Glomerular endothelial cell (primary cell): ENCODE data around the gene CABP2. TPM values are rescaled to one million over a fixed set of nuclear protein-coding genes. Genes with fewer than 3 reads are reported as not detected.
"Not testable (repeated sequence)": the region's sequence is repeated elsewhere in the genome, so short reads cannot be mapped to it uniquely, and the experiment has no call there.

ENCODE experiments used
- DNase-seq: peaks from one replicate; pipeline ENCODE4 v3.0.0-alpha.2; 2011; ENCODE audit warnings: low read depth, low spot score; ENCODE audit errors: extremely low read depth
- total RNA-seq: library from RNA; depleted of rRNA; stranded (reverse); fragments of >200 nt; gene quantifications from 2 replicates; pipeline ENCODE4 v1.2.3, GENCODE V29; 2015

The CABP2 gene
- total RNA-seq, 1 donor from 2014 or later, result not detected

DNA sequence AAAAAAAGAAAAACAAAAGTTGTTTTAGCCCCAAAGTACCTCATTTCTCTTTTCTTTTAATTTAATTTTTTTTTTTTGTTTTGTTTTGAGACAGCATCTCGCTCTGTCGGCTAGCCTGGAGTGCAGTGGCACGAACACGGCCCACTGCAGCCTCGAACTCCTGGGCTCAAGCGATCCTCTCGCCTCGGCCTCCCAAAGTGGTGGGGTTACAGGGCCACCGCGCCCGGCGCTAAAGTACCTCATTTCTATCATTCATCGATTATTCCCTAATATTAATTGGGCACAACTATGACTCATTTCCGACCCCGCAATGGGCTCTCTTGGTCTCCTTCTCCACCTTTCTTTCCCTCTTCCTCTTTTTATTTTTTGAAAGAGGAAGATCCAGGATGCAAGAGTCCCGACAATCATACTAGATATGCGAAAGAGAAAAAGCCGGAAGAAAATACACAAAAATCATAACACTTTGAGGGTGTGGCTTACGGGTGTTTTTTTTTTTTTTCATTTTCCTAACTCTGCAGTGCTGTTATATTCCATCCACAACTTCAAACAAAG, 40.9 kb downstream of the CABP2 start:
- no peak for DNase-seq

DNA sequence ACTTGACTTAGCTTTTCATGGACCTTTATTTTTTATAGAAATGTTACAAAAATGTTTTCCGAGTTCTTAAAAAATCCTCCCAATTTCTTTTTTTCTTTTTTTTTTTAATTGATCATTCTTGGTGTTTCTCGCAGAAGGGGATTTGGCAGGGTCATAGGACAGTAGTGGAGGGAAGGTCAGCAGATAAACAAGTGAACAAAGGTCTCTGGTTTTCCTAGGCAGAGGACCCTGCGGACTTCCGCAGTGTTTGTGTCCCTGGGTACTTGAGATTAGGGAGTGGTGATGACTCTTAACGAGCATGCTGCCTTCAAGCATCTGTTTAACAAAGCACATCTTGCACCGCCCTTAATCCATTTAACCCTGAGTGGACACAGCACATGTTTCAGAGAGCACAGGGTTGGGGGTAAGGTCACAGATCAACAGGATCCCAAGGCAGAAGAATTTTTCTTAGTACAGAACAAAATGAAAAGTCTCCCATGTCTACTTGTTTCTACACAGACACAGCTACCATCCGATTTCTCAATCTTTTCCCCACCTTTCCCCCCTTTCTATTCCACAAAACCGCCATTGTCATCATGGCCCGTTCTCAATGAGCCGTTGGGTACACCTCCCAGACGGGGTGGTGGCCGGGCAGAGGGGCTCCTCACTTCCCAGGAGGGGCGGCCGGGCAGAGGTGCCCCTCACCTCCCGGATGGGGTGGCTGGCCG, 45.7 kb downstream of the CABP2 start:
- not testable (repeated sequence) for DNase-seq

DNA sequence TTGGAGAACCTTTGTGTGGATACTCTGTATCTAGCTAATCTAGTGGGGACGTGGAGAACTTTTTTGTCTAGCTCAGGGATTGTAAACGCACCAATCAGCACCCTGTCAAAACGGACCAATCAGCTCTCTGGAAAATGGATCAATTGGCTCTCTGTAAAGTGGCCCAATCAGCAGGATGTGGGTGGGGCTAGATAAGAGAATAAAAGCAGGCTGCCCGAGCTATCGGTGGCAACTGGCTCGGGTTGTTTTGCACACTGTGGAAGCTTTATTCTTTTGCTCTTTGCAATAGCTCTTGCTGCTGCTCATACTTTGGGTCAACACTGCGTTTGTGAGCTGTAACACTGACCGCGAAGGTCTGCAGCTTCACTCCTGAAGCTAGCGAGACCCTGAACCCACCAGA, 46.6 kb downstream of the CABP2 start:
- DNase-seq, result not testable (repeated sequence)

DNA sequence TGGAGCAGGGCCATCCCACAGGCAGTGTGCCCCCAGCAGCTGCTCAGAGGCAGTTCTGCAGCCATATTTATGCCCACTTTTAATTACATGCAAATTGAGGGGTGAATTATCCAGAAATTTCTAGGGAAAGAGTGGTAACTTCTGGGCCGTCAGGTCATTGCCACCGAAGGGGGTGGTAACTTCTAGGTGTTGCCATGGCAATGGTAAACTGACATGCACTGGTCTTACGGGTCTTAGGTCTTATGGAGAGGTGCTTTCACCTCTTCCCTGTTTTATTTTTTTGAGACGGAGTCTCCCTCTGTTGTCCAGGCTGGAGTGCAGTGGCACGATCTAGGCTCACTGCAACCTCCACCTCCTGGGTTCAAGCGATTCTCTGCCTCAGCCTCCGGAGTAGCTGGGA, 50.4 kb downstream of the CABP2 start:
- DNase-seq, result no peak

GRCh38 chr11:67470337-67471002, 52.8 kb downstream of the CABP2 start:
- no peak for DNase-seq

- DNase-seq, result no peak
Measured at GRCh38 chr11:67469508-67469811, 53.8 kb downstream of the CABP2 start.

Other genes with a start within 250 kb of the CABP2 start
- gene ANKRD13D, start 234.1 kb downstream of the CABP2 start, total RNA-seq, result 27.9 and 44.2 TPM in 2 replicates
- 16.7 and 19.2 TPM in 2 replicates for gene SSH3, start 219.9 kb downstream of the CABP2 start, total RNA-seq
- gene POLD4, start 169.9 kb downstream of the CABP2 start, total RNA-seq, result 120 and 151 TPM in 2 replicates
- gene CLCF1, start 149.8 kb downstream of the CABP2 start, total RNA-seq, result 6.2 and 6.9 TPM in 2 replicates
- 7.3 and 8.7 TPM in 2 replicates for gene RAD9A, start 131.5 kb downstream of the CABP2 start, total RNA-seq
- 218 and 230 TPM in 2 replicates for gene PPP1CA, start 121.6 kb downstream of the CABP2 start, total RNA-seq
- 0.23 TPM in 1 of 2 replicates, not detected in the other for gene TBC1D10C, start 119.4 kb downstream of the CABP2 start, total RNA-seq
- 0.10 and 0.18 TPM in 2 replicates for gene CARNS1, start 107.8 kb downstream of the CABP2 start, total RNA-seq
- gene RPS6KB2, start 95.0 kb downstream of the CABP2 start, total RNA-seq, result 39.4 and 39.9 TPM in 2 replicates
- 2.2 TPM in 1 of 2 replicates, not detected in the other for gene PTPRCAP, start 85.8 kb downstream of the CABP2 start, total RNA-seq
- gene CORO1B, start 80.0 kb downstream of the CABP2 start, total RNA-seq, result 143 and 144 TPM in 2 replicates
- gene GPR152, start 70.7 kb downstream of the CABP2 start, total RNA-seq, result not detected in 2 replicates
- gene CABP4, start 68.1 kb downstream of the CABP2 start, total RNA-seq, result 1.3 and 1.7 TPM in 2 replicates
- 32.9 and 88.6 TPM in 2 replicates for gene TMEM134, start 54.2 kb downstream of the CABP2 start, total RNA-seq
- gene AIP, start 40.4 kb downstream of the CABP2 start, total RNA-seq, result 43.2 and 51.9 TPM in 2 replicates
- 18.7 and 64.1 TPM in 2 replicates for gene PITPNM1, start 18.1 kb downstream of the CABP2 start, total RNA-seq
- 71.9 and 77.3 TPM in 2 replicates for gene CDK2AP2, start 15.3 kb downstream of the CABP2 start, total RNA-seq
- 1,181 and 1,195 TPM in 2 replicates for gene GSTP1, start 60.4 kb upstream of the CABP2 start, total RNA-seq
- 180 and 184 TPM in 2 replicates for gene NDUFV1, start 83.5 kb upstream of the CABP2 start, total RNA-seq
- gene NUDT8, start 106.5 kb upstream of the CABP2 start, total RNA-seq, result 7.4 and 10.1 TPM in 2 replicates
- not detected in 2 replicates for gene TBX10, start 116.3 kb upstream of the CABP2 start, total RNA-seq
- not detected in 2 replicates for gene ACY3, start 127.3 kb upstream of the CABP2 start, total RNA-seq
- gene ALDH3B2, start 151.2 kb upstream of the CABP2 start, total RNA-seq, result not detected in 2 replicates